Activated CD4-positive, alpha-beta T cell treated with anti-CD3 and anti-CD28 coated beads, Interleukin-2, amount 50 U/mL, for 16 hours (primary cell): ENCODE data around the gene DOCK10.

ENCODE experiments used
- DNase-seq: peaks from one replicate; pipeline ENCODE4 v3.0.0-alpha.2; 2020

DOCK10 gene

DNA sequence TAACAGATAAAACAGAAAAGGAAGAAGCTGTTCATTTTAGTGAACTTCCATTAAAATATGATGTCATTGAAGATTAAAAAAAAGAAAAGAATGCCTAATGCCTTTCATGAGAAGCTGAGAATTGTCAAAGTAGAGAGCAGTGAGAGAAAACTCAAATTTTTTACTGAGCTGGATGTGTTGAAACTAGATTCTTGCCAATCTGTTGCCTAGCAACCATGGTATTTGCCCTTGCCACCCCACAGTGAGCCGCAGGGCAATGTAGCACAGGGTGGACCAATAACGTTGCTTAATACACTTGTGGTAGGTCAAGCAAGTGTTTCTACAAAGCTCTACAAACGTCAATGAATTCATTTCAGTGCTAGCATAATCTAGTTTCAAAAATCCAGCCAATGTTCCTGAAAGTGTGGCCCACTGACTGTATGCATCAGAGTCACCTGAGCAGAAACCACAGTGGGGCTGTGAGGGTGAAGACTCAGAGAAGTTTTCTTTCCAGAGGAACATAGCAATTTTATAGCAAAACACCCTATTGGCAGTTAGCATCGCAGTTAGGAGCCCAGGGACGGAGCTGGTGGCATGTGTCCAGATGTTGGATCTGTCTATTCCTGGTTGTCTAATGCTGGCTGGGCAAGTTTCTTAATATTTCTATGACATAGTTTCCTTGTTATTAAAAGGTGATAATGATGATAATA, 132.2 kb downstream of the DOCK10 start:
- DNase-seq = no peak

DNA sequence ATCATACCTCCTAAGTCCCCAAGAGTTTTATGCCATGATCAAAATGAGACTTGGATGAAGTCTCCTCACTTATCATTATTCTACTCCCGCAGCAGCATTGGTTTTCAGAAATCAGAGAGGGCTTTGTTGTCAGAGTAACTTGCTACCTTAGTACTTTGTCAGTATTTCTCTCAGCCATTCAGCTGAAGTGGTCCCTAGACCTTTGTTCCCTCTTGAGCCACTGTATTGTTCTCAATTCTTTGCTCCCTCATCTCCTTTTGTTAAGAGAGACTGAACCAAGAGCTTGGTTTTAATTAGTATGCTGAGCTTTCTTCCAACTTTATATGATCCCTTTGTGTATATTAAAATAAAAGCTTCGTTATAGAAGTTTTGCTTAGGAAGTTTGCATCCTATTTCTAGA, 133.4 kb downstream of the DOCK10 start:
- DNase-seq = no peak

- DNase-seq = no peak
Observed at GRCh38 chr2:224904381-224904780, 137.9 kb downstream of the DOCK10 start.

DNA sequence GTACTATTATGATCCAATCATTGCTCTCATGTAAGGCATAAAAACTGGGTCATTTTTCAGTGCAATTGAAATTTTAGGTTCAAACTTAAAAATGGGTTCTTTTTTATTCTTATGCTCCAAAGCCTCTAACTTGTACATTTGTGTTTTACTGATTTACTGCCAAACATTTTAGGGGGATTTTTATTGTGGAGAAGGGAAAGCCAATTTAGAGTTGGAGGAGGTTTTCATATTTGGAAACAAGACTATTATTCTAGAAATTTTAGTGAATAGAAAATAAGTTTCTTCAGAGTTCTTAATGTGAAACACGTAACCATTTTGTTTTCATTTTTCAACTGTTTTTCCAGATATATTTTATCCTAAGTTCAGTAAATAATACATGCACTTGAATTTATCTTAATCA, 138.6 kb downstream of the DOCK10 start:
- DNase-seq = no peak

- no peak for DNase-seq
Observed at GRCh38 chr2:224901121-224901676, 141.1 kb downstream of the DOCK10 start.

DNA sequence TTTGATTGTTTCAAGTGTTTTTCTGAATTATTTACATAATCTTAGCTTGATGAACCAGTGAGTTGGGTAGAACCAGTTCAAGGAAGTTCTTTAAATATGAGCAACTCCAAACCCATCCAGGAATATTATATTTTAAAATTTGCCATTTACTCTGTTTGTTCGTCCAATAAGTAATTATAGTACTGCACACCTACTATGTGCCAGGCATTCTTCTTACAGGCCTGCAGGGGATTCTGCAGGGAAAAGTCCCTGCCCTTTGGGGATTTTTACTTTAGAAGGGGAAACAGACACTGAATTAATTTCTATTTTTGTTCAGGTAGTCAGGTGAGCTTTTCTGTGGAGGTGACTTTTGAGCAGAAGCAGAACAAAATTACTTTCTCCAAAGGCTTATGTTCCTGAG, 146.9 kb downstream of the DOCK10 start:
- no peak for DNase-seq

DNA sequence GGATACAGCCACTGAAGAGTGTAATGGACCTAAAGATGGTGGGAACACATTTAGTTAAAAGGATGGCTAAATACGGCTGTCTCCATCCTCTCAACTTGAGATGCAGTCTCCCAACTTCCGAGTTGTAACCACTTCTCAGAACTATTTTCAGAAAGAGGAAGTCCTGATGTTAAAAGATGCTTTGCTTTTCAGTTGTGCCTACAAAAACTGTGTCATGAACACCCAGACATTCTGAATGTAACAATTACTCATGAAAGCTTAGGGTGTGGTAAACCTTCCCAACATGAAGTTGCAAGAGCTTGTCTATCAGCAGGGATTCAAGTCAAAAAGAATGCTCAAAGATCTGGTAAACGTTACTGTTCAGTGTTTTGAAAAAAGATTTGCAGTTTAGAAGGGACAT, 147.9 kb downstream of the DOCK10 start:
- peak; percentile 55 for DNase-seq

DNA sequence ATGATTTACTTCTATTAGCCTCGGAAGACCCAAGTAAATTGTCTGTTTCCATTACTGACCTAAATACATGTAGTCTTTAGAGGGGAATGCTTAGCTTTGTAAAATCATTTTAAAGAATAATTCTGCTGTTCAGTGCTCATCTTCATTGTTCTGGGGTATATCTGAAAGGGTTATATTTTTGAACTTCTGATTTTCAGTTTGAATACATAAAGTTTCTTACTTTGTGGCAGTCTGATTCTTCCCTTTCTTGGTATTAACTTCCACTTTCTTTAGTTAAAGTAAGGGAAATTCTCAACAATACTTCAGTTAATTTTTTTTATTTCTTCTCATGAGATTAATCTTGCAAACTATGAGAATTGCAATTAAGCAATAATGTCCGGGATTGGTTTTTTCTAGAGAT, 148.4 kb downstream of the DOCK10 start:
- no peak for DNase-seq

DNA sequence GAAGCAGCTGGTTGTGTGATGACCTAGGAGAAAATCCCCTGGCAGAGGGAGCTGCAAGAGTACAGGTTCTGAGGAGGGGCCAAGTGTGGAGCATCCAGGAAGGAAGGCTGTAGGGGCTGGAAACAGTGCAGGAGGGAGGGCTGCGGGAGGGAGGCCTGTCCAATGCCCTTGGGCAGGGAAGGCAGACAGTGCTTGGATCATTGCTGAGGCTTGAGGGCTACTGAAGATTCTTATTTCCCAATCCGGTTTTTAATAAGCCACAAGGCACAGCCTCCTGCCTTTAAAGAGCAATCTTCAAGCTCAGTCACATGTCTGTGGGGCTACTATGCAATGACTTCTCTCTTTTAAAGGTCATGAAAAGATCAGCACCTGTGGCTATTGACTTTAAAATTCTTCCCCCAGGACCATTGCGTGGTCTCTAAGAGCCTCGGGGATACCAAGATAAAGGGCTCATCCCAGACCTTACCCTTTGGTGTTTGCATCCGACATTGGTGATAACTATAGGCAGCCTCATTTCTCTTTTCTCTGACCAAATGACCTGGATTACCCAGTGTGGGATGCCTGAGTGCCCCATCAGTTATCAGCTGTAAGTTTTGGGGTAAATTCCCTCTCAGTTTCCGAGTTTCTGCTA, 149.6 kb downstream of the DOCK10 start:
- DNase-seq = no peak

DNA sequence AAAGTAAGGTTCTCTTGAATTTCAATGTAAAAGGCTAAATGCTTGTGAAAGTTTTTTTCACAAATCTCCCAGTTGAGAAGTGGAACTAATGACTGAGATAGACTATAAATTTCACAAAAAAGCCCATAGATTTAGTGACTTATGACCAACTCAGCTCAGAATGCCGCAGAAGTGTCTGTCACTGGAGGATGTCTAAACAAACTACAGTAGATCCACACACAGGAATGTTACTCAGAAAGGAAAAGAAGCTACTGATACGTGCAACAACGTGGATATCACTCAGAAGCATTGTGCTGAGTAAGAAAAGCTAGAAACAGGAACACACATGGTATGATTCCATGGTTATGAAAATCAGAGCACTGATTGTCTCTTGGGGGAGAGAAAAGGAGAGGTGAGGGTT, 151.9 kb downstream of the DOCK10 start:
- DNase-seq = no peak

DNA sequence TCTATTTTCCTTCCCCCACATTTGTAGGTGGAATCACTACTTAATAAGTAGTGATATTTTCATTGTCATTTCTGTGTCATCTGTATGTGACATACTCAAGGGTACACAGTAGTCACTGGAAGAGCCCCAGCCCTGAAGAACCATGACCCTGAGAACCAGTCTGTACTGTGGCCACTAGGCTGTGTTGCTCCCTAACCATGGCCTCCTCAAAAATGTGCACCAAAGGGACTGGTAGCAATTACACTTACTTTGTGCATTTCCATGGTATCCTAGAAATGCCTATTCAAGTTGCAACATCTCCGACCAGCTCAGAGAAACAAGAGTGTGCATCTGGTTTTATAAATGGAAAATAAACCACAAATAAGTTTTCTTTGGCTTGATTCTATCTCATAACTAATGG, 155.1 kb downstream of the DOCK10 start:
- DNase-seq = no peak

DNA sequence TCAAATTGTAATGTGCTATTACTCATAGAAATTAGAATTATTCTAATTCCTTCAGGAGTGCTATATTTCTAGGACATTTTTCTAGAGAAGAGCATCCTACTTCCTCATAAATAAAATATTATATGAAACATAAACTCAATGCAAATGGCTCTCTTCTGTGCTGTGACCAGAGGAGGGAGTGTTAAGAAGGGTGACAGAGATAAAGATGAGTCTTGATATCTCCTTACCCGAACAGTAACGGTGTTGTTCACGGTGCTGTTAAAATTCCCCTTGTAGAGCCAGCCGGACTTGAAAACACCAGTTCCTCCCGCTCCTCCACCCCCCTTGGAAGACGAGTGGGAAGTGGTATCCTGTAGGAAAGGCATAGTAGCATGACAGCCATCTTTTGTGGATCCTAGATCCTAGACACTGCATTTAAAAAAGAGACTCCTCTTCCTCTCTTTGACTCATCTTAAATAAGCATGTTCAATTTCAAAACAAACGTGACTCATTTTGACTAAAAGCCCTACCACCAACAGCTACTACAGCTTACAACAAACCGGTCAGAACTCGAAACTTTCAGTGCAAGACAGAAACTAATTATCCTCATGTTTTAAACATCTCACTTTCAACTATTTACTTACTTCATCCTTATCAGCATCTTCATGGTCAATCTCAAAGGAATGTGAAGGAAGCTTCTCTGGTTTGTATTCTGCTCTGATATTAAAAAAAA, 156.3 kb downstream of the DOCK10 start:
- peak; percentile 83 for DNase-seq

DNA sequence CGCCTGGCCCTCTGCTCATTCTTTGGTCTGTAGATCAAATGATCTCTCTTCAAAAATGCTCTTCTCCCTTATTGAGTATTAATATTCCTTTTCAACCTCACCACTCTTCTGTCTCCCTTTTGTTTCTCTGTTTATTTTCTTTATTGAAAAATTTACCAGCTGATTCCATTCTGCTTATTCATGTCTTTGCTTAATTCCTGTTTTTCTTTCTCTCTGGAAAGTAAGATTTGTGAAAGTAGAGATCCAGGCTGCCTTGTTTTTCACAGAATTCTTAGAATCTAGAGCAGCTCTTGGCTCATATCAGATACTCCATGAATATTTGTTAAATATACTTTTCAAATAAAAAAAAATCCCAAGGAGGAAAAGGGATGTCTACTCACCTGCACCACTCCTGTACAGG, 157.0 kb downstream of the DOCK10 start:
- DNase-seq = no peak

GRCh38 chr2:224884188-224884587, 158.1 kb downstream of the DOCK10 start:
- no peak for DNase-seq

DNA sequence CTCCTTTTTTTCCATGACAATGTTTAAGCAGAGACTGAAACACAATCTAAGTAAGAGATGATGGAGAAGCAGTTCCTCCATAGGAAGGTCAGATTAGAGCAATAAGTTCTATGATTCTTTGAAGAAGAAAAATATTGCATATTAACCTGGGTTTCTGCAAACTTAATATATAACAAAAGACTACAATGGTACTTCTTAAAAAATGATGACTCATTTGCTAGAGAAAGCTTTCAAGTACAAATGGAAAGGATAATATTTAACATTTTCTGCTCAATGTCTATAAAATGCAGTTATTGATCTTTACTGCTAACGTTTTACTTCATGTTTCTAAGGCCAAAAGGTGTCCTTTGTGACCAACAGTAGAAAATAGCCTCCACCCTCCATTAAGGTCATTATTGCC, 158.6 kb downstream of the DOCK10 start:
- no peak for DNase-seq

- DNase-seq = no peak
Observed at GRCh38 chr2:224883172-224883516, 159.1 kb downstream of the DOCK10 start.

GRCh38 chr2:224882291-224883171, 159.7 kb downstream of the DOCK10 start:
- DNase-seq = no peak

DNA sequence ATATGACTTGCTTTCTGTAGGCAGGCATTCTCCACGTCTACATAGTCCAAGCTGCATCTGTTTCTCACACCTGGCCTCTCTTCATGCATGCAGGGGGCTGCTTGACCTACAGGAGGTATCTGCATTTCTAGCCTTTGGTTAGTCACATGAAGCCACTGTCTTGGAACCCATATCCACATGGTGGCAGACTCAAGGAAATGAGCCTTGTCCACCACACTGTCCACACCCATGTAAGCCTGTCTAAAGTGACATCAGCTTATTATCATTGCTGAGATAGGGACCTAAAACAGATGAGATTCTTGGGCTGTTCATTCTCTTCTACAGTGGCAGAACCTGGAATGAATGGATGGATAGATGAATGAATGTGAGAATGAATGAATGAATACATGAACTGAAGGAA, 160.4 kb downstream of the DOCK10 start:
- DNase-seq = no peak

DNA sequence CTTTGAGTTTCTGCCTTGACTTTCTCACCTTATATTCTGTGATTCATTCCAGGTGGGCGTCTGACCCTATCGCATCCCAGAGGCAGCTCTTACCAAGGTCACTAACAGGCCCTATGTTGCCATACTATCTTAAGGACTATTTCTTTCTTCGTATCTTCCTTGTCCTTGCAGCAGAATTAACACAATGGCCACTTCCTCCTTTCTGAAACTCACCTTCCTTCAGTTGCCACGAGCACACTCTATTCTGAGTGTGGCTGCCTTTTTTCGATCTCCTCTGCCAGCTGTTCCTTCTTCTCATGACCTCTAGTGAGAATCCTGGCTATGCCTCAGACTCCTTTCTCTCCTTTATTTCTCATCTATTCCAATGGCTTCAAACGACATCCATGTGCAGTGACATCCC, 165.7 kb downstream of the DOCK10 start:
- DNase-seq = no peak

GRCh38 chr2:224875841-224876240, 166.4 kb downstream of the DOCK10 start:
- DNase-seq = no peak

- DNase-seq = no peak
Observed at GRCh38 chr2:224875153-224875552, 167.1 kb downstream of the DOCK10 start.

DNA sequence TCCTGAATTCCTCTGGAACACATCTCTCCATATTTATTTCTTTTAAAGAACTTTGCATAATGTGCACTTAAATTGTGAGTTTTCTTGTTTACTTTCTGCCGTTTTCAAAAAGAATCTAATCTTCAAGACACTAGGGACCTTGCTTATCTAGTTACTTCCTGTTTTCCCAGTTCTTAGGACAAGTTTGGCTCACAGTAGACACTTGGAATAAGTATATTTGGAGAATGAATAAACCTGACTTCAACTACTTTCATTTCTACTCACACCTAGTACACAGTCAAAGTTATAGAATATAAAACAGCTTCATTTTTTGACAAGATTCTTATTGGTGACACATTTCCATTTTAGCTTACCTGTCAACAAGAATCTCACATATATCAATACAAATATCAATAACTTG, 170.5 kb downstream of the DOCK10 start:
- DNase-seq = no peak

DNA sequence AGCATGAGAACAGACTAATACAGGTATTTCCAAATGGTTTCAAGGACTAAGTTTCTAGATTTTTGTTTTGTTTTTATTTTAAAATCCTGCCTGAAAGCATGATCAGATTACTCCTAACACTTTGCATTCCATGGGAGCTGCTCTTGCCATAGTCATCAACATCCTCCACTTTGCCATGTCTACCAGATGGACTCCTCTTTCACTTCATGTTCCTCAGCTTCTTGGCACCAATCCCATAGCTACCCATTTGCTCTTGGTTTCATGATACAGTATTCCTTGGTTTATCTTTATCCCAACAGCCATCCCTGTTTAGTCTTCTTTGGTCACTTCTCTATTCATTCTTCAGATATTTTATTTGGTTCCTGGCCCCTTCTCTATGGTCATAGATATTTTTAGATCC, 171.9 kb downstream of the DOCK10 start:
- no peak for DNase-seq
